ENCODE data around the gene CLEC16A. TPM values are rescaled to one million over a fixed set of nuclear protein-coding genes. Genes with fewer than 3 reads are reported as not detected.
A peak's percentile ranks its signal among the peaks of the same experiment; 100 is the strongest.
"Not testable (repeated sequence)": the region's sequence is repeated elsewhere in the genome, so short reads cannot be mapped to it uniquely, and the experiment has no call there.

CLEC16A gene
- total RNA-seq, 1 experiment from 2014 or later = 13.1 TPM

DNA sequence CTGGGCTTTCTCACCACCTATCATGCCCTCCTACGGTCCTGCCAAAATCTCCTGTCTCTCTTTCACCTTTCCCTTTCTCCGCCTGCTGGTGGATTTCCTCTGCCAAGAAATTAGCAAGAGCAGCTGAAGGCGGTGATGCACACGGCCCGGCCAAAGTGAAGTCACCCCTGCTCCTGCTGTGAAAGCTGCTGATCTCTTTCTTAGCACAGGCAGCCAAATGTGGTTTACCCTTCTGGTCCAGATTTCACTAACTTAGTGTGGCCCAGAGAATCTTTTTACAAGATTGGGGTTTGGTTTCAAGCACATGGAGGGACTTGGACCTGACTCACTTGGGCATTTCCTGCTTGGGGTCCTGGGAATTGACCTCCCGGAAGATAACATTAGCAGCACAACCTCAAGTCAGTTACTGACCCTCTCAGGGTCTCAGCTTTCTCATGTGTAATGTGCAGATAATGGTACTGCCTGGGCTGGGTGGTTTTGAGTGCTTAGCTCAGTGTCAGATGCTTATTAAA is 155.9 kb downstream of the CLEC16A start:
- Histone ChIP-seq H3K27me3 (no peaks in the 10 kb centered on the region), H3K36me3 (no peaks in the 10 kb centered on the region), H3K4me1 (peaks cover 50% of the 10 kb centered on the region), H3K4me3 (no peak overlapping the region), H3K27ac (peak overlapping the region; percentile 48), H3K9me3 (replicated peaks) (no peaks in the 10 kb centered on the region)
- DNase-seq = peak; percentile 84 to 86

DNA sequence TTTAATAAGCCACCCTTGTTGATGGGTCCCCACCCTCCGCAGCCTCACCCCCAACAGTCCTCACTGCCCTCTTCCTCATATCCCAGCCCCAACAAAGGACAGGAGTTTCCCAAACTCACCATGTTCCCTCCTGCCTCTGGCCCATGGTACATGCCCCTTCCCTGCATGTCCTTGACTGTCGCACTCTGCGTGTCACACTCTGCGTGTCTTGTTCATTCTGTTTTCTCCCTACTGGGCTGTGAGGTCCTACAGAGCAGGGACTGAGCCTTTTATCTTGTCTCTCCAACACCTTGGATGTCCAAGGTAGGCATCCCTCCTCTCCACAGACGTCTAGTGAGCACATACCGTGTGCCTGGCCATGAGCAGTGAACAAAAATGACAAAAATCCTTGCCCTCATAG is 156.9 kb downstream of the CLEC16A start:
- no peaks in the 10 kb centered on the region for H3K27me3 ChIP-seq
- no peaks in the 10 kb centered on the region for H3K36me3 ChIP-seq
- no peaks in the 10 kb centered on the region for H3K9me3 ChIP-seq (replicated peaks)
- H3K4me3 ChIP-seq = no peak overlapping the region
- no peak for DNase-seq
- no peak overlapping the region; the same call in 1 of the 2 replicates for H3K27ac ChIP-seq
- H3K4me1 ChIP-seq = peaks cover 55% of the 10 kb centered on the region

DNA sequence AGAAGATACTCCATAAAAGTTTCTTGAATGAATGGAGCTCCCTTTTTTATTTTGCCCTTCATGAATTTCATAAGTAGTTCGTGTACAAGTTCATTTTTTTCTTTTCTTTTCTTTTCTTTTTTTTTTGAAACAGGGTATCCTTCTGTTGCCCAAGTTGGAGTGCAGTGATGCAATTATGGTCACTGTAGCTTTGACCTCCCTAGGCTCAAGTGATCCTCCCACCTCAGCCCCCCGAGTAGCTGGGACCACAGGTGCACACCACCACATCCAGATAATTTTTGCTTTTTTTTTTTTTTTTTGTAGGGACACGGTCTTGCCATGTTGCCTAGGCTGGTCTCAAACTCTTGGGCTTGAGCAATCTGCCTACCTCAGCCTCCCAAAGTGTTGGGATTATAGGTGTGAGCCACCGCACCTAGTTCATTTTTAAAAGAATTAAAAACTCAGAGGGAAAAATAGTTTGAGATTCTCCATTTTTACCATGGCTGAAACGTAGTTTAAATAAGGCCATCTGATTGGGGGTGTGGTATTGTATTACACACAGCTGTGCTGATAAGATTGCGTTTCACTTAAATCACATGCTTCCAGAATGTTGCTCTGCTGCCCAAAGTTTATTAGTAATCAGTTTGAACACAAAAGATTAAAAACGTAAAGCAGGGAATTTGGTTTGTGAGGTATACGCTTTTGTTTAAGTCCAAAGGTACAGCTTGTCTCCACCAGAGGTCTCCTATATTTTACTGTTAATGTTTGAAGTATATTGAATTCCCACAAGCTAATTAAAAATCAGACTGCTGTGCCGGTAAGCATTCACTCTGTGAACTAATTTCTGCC is 157.5 kb downstream of the CLEC16A start:
- H3K4me1 ChIP-seq = peaks cover 50% of the 10 kb centered on the region
- no peaks in the 10 kb centered on the region for H3K27me3 ChIP-seq
- DNase-seq = no peak
- H3K4me3 ChIP-seq = no peak overlapping the region
- no peaks in the 10 kb centered on the region for H3K9me3 ChIP-seq (replicated peaks)
- H3K36me3 ChIP-seq = no peaks in the 10 kb centered on the region
- peak overlapping the region; percentile 21; the same call in 1 of the 2 replicates for H3K27ac ChIP-seq

DNA sequence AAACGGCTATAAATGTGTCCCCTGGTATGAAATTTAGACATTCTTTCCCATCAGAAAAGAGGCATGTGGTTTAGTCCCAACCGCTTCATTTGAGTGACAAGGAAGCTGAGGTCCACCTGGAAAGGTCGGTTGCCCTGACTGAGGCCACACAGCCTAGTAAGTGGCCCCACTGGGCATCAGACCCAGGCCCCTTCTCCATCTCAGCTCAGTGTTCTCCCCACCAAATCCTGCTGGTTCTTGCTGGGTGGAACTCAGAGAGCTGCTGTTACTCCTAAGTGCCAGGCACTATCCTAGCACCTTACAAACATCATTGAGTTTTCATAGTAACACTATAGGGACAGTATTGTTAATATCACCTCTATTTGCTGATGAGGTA is 158.1 kb downstream of the CLEC16A start:
- Histone ChIP-seq H3K27ac (peak overlapping the region; percentile 21; the same call in 1 of the 2 replicates), H3K36me3 (no peaks in the 10 kb centered on the region), H3K4me1 (peaks cover 44% of the 10 kb centered on the region), H3K27me3 (no peaks in the 10 kb centered on the region), H3K9me3 (replicated peaks) (no peaks in the 10 kb centered on the region), H3K4me3 (no peak overlapping the region)
- DNase-seq = no peak

DNA sequence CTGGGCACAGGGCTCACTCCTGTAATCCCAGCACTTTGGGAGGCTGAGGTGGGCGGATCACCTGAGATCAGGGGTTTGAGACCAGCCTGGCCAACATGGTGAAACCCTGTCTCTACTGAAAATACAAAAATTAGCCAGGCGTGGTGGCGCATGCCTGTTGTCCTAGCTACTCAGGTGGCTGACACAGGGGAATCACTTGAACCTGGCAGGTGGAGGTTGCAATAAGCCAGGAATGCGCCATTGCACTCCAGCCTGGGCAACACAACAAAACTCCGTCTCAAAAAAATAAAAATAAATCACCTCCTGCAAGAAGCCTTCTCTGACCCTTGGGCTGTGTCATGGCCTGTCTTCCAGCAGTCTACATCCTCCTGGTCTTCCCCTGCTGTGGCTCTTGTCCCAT is 158.9 kb downstream of the CLEC16A start:
- H3K9me3 ChIP-seq (replicated peaks); DNase-seq; H3K27me3 ChIP-seq; H3K4me3 ChIP-seq; H3K36me3 ChIP-seq; H3K27ac ChIP-seq: not testable (repeated sequence)
- peaks cover 38% of the 10 kb centered on the region for H3K4me1 ChIP-seq

DNA sequence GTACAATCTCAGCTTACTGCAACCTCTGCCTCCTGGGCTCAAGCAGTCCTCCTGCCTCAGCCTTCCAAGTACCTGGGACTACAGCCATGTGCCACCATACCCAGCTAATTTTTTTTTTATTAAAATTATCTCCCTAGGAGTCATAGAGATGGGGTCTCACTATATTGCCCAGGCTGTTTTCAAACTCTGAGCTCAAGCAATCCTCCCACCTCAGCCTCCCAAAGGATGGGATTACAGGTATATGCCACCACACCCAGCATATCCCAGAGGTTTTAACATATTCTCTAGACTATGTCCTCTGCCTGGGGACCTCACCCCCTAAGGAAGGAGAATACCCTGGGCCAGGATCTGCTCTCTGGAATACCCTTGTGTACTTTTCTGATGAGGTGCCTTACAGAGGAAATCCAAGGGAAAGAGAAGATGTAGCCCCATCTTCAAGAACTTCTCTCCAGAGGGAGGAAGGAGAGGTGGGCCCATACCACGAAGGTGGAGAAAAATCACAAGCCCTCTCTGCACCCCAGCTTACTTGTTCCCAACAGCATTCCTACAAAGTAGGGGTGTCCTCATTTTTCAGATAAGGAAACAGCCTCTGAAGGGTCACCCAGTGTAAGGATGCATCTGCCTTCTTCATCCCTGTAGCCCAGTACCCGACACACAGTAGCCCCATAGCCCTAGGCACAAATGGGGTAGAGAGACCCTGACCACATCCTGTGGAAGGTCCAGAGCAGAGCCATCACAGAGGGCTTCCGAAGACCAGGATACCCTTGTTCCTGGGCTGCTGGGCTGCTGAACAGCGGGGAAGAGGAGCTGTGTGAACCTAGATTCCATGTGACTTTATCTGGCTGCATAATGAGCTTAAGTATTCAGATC is 160.0 kb downstream of the CLEC16A start:
- Histone ChIP-seq H3K36me3 (no peaks in the 10 kb centered on the region), H3K27ac (peak overlapping the region; percentile 7; the same call in 1 of the 2 replicates), H3K27me3 (no peaks in the 10 kb centered on the region), H3K4me3 (no peak overlapping the region), H3K4me1 (peaks cover 41% of the 10 kb centered on the region), H3K9me3 (replicated peaks) (no peaks in the 10 kb centered on the region)
- DNase-seq = no peak

DNA sequence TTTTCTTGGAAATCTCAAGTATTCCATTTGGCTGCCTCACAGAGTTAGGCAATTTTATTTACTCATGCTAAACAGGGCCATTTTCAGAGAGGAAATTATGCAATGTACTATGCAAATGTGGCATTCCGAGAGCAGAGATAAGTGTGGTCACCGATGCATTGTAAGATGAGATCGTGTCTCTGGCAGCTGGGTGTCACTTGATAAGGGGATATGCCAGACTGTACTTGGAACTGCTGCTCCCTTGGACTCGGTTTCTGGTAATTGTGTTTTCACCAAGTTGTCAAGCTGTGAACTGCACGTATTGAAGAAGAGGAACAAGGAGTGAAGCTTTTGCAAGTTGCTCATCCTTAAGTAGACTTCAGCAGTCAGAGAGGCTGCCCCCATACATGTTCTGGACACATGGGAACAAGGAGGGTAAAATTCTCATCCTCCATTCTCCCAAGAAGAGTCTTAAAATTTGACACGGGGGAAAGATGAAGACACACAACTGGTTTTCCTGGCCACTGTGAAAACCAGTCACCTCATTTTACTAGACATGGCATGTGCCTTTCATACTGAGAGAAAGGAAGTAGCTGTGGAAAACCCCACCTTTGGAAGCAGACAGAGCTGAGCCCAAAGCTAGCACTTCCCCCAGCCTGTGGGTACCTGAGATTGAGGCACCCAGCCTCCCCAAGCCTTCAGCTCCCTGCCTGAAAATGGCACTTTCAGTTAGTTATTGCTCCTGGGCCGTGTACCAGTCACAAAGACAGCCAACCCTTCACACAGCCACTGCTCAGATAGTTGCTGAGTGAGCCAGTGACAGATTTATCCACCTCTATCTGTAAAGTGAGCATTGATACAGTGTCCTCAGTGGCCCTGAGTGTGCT is 160.9 kb downstream of the CLEC16A start:
- Histone ChIP-seq H3K4me3 (no peak overlapping the region), H3K9me3 (replicated peaks) (no peaks in the 10 kb centered on the region), H3K27me3 (no peaks in the 10 kb centered on the region), H3K27ac (peak overlapping the region; percentile 7; the same call in 1 of the 2 replicates), H3K36me3 (no peaks in the 10 kb centered on the region), H3K4me1 (peaks cover 44% of the 10 kb centered on the region)
- peak; percentile 58 to 69 for DNase-seq

DNA sequence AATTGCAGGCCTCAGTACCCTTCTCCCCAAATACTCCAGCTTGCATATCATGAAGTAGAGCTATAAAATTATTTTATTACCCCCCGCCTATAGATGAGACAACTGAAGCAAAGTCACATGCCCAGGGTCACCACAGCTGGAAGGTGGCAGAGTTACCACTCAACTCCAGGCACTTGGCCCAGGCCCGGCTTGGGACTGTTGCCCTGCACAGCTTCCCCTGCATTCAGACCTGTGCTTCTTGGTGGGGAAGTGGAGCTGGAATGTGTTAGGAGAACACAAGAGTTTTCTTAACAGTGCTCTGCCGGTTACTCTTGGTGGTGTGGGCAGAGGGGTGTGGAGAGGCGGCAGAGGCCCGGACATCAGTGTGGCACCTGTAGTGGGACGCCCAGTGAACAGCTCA is 162.4 kb downstream of the CLEC16A start:
- H3K27me3 ChIP-seq = no peaks in the 10 kb centered on the region
- no peaks in the 10 kb centered on the region for H3K36me3 ChIP-seq
- peaks cover 34% of the 10 kb centered on the region for H3K4me1 ChIP-seq
- 0 out of 2 replicates have a peak, but pooled peaks cover 4% of the 10 kb centered on the region for H3K9me3 ChIP-seq (replicated peaks)
- H3K4me3 ChIP-seq = no peak overlapping the region
- no peak overlapping the region for H3K27ac ChIP-seq
- DNase-seq = no peak

DNA sequence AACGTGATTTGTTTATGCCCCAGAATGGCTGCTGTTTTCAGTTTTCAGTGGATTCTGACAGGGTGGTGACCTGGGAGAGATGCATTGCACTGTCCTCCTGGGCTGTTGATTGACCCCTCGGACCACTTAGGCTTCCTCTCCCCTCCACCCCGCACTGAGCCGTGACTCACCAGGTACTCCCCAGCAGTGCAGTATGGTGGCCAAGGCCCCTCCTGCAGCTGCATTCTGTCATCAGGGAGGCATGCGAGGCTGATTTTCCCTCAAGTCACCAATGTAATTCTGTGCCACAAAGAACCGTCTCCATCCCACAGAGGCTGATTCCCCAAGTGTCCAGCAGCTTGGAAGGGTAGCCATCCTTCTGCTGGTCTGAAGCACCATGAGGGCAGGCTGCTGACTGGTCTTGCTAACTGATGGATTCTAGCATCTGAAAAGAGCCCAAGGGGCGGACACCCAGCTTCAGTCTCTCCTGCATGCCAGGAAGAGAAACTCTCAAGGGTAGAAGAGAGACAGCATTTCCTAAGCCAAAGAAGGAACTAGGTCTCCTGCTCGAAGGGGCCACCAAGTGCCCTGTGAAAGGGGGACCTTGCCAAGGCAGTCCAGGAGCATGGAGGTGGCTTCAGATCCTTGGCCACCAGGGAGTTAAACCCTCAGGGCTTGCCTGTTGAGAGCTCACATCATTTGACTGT is 163.6 kb downstream of the CLEC16A start:
- Histone ChIP-seq H3K27me3 (no peaks in the 10 kb centered on the region), H3K4me1 (peaks cover 25% of the 10 kb centered on the region), H3K9me3 (replicated peaks) (0 out of 2 replicates have a peak, but pooled peaks cover 4% of the 10 kb centered on the region), H3K27ac (no peak overlapping the region), H3K4me3 (no peak overlapping the region), H3K36me3 (no peaks in the 10 kb centered on the region)
- no peak for DNase-seq

DNA sequence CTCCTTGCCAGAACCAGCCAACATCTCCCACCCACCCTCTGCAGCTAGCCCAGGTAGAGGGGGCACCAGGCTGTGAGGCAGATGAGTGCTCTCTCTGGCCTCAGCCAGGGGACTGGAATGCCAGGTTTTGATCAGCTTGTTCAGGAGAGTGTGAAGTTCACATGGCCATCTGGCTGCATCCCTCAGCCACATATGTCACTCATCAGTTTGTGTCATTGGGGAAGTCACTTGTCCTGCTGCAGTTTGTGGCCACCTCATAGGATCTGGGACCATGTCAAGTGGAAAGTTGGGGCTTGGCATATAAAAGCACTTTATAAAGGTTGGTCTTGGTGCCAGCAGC is 164.1 kb downstream of the CLEC16A start:
- no peaks in the 10 kb centered on the region for H3K36me3 ChIP-seq
- H3K4me3 ChIP-seq = no peak overlapping the region
- no peak for DNase-seq
- H3K9me3 ChIP-seq (replicated peaks) = 0 out of 2 replicates have a peak, but pooled peaks cover 4% of the 10 kb centered on the region
- no peaks in the 10 kb centered on the region for H3K27me3 ChIP-seq
- no peak overlapping the region for H3K27ac ChIP-seq
- H3K4me1 ChIP-seq = peaks cover 25% of the 10 kb centered on the region

DNA sequence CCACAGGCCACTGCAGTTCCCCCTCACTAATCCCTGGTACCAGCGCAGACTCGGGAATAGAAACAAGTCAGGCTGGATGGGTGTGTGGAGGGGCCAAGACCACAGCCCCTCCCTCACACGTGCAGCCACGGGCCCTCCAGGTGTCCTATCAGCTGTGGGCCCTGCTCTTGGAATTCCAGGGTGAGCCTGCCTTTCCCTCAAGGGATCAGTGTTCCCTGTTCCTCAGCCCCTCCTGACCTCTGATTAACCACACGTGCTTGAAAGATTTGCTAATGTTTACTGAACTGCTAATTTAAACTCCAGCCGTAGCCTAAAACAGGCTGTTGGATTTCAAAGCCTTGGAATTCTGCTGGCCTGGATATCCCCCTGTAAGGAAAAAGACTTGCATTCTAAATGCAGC is 165.2 kb downstream of the CLEC16A start:
- Histone ChIP-seq H3K9me3 (replicated peaks) (0 out of 2 replicates have a peak, but pooled peaks cover 4% of the 10 kb centered on the region), H3K4me3 (no peak overlapping the region), H3K27me3 (no peaks in the 10 kb centered on the region), H3K4me1 (peaks cover 25% of the 10 kb centered on the region), H3K27ac (no peak overlapping the region), H3K36me3 (no peaks in the 10 kb centered on the region)
- peak; percentile 78 to 79 for DNase-seq

DNA sequence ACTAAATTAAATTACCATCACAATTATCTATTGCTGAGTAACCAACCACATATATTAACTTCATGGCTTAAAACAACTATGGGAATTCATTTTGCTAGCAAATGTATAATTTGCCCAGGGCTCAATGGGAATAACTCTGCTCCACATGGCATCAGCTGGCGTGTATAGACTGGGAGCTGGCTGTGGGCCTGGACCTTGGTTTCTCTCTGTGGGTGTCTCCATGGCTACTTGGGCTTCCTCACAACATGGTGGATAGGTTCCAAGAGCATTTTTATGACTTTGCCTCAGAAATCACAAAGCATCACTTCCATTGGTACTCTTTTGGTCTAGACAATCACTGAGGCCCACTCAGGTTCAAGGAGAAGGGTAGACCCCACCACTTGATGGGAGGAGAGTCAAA is 166.8 kb downstream of the CLEC16A start:
- no peak for DNase-seq

DNA sequence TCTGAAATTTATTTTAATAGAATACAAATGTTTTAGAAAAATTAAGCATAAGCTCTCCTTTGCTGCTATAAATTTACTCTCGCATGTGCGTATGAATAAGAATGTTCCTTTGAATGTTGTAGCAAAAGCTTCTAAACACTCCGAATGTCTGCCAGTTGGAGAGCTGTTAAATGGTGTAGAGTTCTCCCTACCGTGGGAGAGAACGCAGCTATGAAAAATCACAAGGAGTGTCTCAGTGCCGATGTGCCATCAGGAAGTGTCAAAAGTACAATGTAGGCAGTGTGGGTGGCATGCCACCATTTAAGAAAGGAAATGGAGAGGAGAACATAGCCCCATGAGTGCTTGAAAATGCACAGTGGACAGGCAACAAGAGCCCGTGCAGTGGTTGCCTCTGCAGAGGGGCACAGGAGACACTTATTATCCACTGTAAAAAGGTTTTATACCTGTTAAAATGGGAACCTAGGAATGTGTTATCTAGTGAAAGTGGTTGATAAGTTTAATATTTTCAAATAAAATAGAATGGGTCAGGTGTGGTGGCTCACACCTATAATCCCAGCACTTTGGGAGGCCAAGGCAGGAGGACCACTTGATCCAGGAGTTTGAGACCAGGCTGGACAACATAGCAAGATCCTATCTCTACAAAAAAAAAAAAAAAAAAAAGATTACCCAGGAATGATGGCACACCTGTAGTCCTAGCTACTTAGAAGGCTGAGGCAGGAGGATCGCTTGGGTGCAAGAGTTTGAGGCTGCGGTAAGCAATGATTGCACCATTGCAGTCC is 167.7 kb downstream of the CLEC16A start:
- H3K36me3 ChIP-seq = no peaks in the 10 kb centered on the region
- H3K4me1 ChIP-seq = peaks cover 13% of the 10 kb centered on the region
- no peak overlapping the region for H3K4me3 ChIP-seq
- H3K27ac ChIP-seq = no peak overlapping the region
- no peaks in the 10 kb centered on the region for H3K27me3 ChIP-seq
- no peak for DNase-seq
- H3K9me3 ChIP-seq (replicated peaks) = 0 out of 2 replicates have a peak, but pooled peaks cover 4% of the 10 kb centered on the region

More for the DNA sequence above, 166.8 kb downstream of the CLEC16A start:
- Histone ChIP-seq H3K27me3 (no peaks in the 10 kb centered on the region), H3K27ac (no peak overlapping the region), H3K4me3 (no peak overlapping the region), H3K9me3 (replicated peaks) (0 out of 2 replicates have a peak, but pooled peaks cover 4% of the 10 kb centered on the region), H3K4me1 (peaks cover 13% of the 10 kb centered on the region), H3K36me3 (no peaks in the 10 kb centered on the region)

Data from SJCRH30 (cell line).